GM23248 (cell line): ENCODE measurements around the gene OR10A6.

Experiments
- EZH2 ChIP-seq: fragments of 200-600 bp; sonication (generic); IDR thresholded peaks from 2 replicates; pipeline ENCODE4 v1.6.1; 2018; ENCODE audit warnings: antibody characterized with exemption, mild to moderate bottlenecking; ENCODE audit not compliant: insufficient read depth, poor library complexity, severe bottlenecking
- EZH2phosphoT487 ChIP-seq: fragments of 200-600 bp; sonication (generic); IDR thresholded peaks from 2 replicates; pipeline ENCODE4 v1.6.1; 2018; ENCODE audit warnings: antibody characterized with exemption, moderate library complexity, mild to moderate bottlenecking, low read depth; ENCODE audit not compliant: insufficient read depth

- TF ChIP-seq EZH2 (no peak), EZH2phosphoT487 (no peak)
Measured at GRCh38 chr11:7882860-7883259, 48.2 kb downstream of the OR10A6 start.
